Hepatic stellate cell (primary cell): ENCODE measurements around the gene EIF2D.
A peak's percentile ranks its signal among the peaks of the same experiment; 100 is the strongest.

Experiments used
- DNase-seq: peaks from one replicate; pipeline ENCODE4 v3.0.0; 2011; ENCODE audit warnings: low spot score

Gene EIF2D

GRCh38 chr1:206570529-206570928 lies 41.7 kb downstream of the EIF2D start:
- DNase-seq, result no peak

DNA sequence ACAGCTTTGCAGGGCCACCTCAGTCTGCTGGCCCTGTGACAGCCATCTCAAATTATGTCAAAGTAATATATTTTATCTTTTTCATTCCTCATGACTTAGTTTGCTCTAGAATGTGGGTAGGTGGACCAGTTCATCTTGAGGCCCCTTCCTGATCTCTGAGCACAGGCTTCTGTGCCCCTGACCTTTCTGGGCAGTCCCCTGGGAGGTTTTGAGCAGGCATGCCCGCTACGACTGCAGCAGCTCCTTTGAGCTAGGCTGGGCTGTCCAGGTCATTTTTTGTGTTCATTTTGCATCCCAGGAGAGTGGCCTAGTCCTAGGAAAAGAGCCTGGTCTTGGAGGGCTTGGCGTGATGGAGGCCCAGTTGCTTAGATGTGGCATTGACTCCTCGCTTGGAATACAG lies 42.7 kb downstream of the EIF2D start:
- DNase-seq, result no peak

DNA sequence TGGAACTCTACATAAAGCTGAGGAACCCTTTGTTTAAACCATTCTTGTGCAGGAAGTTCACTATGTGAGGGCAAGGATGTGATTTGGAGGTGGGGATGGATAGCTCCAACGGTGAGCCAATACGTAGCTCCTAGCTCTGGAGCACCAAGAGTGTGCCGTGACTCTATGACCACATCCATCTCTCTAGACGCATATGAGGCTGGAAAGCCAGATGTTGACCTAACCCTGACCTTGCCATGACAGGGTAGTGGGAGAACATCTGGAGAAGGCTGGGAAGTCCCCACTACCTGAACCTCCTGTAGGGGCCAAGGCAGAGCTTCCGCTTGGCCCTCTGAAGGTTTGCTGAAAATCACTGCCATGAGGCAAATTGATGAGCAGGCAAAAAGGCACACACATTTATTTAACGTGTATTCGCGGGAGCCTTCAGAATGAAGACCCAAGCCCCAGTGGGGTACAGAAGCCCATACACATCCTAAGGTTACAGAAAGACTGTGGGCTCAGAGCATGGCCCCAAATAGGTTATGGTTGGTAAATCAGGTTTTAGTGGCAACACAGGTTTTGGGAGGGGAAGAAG lies 43.4 kb downstream of the EIF2D start:
- no peak for DNase-seq

DNA sequence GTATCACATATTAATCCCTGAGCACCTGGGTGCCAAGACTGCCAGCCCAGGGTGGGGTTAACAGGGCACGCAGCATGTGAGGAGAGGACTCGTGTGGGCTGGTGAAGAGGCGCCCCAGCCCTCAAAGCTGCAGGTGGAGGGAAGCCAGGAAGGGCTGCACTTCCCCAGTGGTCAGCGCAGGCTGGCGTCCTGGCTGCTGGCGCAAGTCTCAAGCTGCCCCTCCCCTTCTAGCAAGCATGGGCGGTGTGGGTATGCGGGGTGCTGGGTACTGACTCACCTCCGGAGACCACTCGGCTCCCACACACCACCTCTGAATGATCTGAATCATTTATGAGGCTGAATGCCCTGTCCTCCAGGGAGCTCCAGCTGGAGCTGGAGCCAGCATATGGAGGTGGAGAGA lies 44.0 kb downstream of the EIF2D start:
- no peak for DNase-seq

- no peak for DNase-seq
These were observed 45.3 kb downstream of the EIF2D start for GRCh38 chr1:206566999-206567398.

DNA sequence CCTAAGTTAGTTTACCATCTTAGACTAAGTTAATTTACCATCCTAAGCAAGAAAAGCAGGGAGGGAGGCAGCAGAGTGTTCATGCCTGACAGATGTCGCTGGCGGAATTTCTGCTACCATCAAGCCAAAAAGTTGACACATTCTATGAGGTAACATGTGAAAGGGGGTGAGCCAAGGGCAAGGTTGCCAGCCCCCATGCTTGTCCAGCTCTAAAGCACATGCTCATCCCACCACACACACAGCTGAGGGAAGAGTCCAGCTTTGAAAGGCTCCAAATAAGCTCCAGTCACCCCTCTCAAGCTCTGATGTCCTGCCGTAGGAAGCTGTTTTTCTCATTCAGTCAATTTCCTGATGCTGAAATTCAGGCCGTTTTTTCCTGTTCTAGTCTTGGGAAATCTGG lies 46.3 kb downstream of the EIF2D start:
- DNase-seq, result no peak

DNA sequence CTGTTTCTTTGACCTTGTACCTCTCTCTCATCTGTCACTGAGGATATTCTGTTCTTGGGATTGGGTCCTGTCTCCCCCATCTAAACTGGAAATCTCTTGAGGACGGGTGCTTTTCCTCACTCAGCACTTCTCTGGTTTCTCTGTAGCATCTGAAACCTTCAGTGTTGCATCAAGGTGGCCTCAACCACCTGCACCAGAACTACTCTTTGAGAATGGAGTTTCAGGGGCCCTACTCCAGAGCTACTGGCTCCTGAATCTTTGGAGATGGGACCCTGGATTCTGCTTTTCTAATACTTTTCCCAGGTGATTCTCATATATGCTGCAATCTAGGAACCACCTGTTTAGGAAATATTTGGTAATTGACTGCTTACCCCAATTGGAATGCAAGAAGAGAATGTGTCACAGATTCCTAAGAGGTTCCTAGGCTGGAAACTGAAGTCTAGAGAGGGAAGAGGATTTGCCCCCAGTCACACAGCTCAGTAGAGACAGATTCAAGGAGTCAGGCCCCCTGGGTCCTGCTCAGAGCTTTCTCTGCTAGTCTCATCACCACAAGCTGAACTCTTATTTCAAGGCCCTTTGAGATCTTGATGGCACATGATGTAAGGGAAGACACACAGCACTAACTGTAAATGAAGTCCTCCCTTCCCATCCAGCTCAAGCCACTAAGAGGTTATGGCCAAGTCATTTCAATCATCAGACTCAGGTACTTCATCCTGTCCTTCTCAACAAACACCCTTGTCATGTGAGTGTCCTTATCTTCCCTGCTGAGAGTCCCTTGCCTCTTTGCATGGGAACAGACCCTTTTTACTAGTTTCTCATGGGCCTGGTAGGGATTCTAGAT lies 48.7 kb downstream of the EIF2D start:
- no peak for DNase-seq

DNA sequence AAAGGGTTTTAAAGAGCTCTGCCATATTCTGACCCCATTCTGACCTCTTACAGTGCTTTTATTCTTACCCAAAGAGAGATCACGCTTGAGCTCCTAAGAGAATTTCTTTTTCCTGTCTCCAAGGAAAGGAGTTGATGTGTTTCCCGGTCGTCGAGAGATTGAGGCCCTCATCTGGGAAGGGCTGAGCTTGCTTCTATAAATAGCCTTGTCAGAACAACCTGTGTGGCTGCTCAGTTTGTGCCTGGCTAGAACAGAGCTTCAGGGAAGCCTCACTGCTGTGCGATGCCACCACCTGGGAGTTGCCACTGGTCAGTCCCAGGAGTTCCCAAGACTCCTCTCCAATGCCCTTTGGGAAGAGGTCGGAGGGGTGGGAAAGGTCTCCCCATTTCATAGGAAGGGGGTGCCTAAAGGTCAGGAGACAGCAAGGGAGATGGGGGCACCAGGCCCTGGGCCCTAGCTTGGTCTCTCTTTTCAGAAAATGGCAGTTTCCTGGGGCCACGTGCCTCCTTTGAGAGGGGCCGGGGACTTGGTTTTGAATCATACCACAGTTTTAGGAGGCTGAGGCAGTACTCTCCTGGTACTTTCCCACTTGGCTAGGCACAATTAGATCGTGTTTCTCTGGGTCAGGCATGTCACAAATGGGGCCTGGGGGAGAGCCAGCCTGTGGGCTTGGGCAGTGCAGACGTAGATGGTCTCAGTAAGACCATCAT lies 52.1 kb downstream of the EIF2D start:
- DNase-seq, result peak; percentile 30

DNA sequence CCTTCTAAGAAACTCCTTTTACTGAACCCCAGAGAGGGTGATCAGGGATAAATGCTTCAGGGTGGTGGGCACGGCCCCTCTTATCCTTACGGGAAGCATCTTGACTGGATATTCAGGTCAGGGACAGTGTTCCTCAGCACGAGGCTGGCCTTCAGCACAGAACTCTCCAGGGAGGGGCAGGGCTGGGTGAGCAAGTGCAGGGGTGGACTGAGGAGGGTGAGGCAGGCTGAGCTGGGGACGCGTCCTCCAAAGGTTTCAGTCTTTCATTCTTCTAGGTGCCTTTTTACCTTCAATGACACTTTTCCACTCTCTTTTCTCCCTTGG lies 52.6 kb downstream of the EIF2D start:
- DNase-seq, result no peak

DNA sequence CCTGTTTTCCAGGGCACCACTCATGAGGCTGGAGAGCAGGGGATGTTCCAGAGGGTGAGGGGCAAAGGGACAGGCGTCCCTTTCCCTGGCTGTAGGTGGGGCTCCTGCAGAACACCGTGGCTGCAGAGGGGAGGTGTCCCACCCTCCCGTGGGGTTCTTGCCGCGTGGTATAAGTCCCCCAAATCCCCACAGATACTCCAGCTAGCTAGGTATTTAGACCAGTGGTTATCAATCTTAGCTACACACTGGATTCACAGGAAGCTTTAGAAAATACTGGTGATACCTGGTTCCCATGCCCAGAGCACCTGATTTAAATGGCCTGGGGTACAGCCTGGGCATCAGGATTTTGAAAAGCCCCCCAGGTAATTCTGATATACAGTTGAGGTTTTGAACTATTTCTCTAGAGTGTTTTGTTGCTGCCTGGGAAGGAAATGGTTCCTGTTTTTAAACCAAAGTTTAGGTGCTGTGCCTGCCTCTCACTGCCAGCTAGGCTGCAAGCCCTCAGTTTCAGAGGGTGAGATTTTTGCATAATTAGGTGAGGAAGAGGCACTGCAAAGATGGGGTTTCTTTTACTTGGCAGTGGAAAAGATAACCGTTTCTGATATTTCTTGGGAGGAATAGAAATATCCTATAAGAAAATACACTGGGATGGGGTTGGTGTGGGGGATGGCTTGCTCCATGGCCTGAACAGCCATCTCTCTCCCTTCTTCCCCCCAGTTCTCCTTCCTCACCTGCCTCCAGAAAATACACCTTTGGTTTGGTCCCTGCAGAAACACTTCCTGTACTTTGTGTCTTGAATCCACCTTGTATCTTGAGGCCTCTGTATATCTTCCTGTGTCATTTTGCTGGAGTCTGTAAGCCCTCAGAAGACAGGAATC lies 53.2 kb downstream of the EIF2D start:
- DNase-seq, result no peak

DNA sequence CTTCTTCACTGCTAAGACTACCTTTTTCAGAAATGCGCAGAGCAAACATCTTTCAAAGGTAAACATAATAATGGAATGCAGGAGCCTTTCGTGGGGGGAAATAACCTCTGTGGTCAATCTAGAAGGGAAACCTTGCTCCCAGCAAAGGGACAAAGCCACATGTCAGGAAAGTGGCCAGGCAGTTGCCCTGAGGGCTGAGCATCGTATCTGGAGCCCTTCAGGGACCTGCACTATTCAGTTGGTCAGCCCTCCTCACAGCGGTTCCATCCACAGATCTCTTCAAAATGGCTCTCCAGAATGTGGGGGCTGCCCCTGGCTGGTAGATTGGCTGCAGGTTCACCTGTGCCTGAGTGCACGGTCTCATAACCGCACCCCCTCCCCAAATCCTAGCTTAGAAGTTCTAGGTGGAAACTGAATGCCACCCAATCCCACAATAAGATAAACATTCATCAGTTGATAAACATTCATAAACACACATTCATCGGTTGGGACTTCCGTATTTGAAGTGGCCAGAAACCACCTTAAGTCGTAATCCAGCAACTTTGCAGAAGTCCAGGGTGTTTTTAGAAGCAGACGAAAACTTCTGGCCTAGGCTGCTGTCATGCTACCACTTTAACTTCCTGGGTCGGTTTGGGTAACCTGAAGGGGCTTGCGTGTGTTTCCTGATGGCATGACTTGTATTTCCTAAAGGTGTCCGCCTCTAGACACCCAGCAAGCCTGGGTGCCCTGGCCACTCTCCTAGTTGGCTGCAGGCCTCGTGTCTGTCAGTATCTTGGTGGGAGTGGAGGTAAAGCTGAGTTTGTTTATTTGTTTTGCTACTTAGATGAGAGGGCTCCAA lies 54.4 kb downstream of the EIF2D start:
- DNase-seq, result no peak

DNA sequence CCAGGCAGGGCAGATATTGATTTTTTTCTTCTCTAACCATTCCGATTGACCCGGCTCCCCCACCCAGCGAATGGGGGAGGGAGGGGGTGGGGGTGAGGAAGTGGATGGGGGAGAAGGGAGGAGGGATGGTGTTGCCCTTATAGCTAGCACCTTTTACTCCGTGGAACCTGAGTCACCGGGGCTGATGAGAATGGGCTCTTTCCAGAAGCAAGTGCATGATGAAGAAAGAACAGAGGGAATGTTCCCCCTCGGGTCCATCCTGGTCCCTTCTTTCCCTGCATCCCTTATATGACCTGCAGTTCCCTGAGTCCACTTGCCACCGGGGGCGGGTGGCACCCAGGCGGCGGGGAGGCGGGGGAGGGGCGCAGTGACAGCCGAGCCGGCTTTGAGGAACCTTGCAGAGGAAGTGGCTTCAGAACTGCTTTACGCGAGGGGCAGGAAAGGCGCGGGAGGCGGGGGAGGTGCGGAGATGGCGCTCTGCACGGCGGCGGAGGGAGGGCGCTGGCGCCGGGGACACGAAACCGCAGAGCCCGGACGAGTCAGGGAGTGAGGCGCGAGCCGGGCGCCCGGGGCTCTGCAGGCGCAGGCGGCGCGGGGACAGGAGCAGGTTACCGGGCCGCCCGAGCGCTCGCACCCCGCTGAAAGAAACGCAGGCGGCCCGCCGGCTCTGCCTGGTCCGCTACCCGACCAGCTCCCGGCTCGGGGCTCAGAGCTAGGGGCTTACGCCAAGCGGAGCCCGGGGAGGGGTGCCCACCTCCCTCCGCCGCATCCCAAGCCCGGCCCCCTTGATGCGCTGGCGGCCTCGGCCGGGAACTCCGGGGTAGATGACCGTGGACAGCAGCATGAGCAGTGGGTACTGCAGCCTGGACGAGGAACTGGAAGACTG lies 55.3 kb downstream of the EIF2D start:
- DNase-seq, result peak; percentile 65

DNA sequence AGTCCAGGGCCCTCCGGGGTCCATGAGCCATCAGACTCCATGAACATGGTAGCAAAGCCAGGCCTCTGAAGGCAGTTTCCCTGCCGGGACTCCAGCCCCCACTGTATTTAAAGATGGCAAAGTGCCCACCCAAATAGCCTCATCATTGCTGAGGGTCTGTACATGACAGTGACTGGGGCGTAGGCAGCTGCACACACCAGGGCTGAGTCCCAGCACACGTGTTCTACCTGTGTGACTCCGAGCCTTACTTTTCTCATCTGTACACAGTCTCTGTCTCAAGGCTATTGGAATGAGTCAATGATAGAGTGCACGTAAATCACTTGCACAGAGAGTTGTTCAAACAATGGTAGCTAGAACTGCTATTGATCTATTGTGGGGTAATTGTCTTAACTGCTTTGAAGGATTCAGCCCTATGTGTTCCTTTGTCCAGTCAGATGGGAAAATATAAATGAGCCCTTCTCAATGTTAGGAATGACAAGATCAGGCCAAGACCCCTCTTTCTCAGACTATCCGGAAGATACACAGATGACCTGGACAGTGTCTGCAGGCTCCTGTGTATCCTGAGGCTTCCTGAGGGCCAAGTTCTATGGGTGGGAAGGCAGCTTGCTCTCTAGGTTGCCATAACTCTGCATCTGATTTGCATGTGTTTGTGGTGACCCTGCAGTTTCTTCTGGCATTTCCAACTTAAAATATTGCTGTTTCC lies 56.1 kb downstream of the EIF2D start:
- no peak for DNase-seq

DNA sequence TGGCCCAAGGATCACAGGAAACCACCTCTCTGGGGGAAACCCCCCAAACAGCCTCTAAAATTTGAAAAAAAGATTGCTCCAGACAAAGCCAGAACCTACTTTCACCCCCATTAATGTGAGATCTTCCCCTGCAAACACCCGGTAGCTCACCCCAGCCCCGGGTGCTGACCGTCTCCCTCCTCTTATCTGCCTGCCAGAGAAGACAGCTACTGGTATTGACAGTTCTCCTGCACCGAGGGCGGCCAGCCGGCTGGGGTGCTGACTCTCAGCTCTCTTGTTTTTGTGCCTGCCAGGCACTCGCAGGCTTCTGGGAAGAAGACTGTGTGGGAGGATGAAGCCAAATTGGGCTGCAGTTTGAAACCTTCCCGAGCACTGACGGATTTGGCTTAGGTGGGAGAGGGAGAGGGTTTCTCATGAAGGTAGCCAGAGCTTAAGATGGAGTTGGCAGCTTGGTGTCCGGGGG lies 56.8 kb downstream of the EIF2D start:
- DNase-seq, result peak; percentile 33

GRCh38 chr1:206554701-206555472 lies 57.4 kb downstream of the EIF2D start:
- no peak for DNase-seq

GRCh38 chr1:206554211-206554610 lies 58.1 kb downstream of the EIF2D start:
- DNase-seq, result no peak

GRCh38 chr1:206551986-206552326 lies 60.3 kb downstream of the EIF2D start:
- DNase-seq, result no peak

- DNase-seq, result no peak
These were observed 60.8 kb downstream of the EIF2D start for GRCh38 chr1:206551296-206551985.
